C4-2B (cell line): ENCODE data around the gene NBAS.

Experiments used
- H3K27ac ChIP-seq: fragments of 450-650 bp; 2 replicates; pipeline ENCODE4 v1.5.1; 2017
- CTCF ChIP-seq: fragments of 450-650 bp; conservative IDR thresholded peaks from 2 replicates; pipeline ENCODE4 v1.5.1; 2017; ENCODE audit warnings: mild to moderate bottlenecking
- ZFX ChIP-seq: fragments of 450-650 bp; IDR thresholded peaks from 2 replicates; pipeline ENCODE4 v1.6.1; 2017

The NBAS gene

GRCh38 chr2:15119722-15120175 lies 441.4 kb downstream of the NBAS start:
- H3K27ac ChIP-seq, result no peak overlapping the region
- TF ChIP-seq CTCF (no peak), ZFX (no peak)

GRCh38 chr2:15117409-15118050 lies 443.6 kb downstream of the NBAS start:
- TF ChIP-seq ZFX, result no peak
- TF ChIP-seq CTCF, result no peak
- no peak overlapping the region for H3K27ac ChIP-seq
